ENCODE data around the gene NCKAP5.

Gene NCKAP5

DNA sequence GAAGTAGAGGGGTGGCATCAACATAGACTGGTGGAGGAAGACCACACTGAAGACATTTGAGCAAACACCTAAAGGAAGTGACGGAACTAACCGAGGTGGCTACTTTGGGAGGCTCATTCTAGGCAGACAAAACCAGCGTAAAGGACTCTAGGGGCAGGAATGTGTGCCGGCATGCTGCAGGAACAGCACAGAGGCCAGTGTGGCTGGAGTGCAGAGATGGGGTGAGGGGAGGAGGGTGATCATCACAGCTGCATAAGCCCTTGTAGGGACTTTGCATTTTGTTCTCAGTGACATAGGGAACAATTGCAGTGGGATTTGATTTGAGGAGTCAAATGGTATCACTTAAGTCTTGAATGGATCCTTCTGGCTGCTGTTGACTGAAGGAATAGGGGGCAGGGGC lies 253.5 kb downstream of the NCKAP5 start:
- 86% methylated on average over 3 of the region's 4 CpGs for WGBS (ENCODE audit: insufficient coverage)
- POLR2A ChIA-PET, result no interaction called here

DNA sequence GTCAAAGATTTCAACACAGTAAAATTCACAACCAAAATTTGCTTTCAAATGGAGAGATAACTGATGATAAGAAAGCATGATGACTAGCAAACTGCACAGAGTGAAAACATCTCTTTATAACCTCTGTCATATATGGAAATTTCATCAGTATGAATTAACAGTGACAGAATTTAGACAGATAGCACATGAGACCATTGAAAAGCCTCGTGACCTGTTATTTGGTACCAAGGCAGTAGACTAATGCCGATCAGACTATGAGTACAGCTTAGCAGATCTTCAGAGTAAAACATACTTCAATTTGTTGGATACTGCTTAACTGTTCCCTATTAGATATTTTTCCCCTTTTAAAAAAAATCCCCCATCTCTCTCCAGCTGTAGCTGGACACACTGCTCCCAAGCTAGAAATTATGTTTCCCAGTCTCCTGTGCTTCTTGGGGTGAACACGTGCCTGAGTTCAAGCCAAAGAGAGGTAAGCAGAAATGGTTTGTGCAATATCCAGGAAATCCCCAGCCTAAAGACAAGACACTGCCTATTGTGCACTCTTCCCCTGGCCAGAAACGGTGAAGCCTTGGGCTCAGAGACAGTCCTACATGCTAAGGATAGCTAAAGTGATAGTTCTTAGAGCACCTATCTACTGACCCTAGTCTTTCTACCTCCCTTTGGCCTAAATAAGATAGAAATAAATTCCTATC lies 256.1 kb downstream of the NCKAP5 start:
- CTCF ChIA-PET, result no interaction called here
- no peak for DNase-seq

More for the DNA sequence above, 253.5 kb downstream of the NCKAP5 start:
- Histone ChIP-seq H3K27ac (ENCODE audit: insufficient read depth in 1 of 2, low read depth in 1 of 2, low read length in 2 of 2, poor library complexity in 1 of 2, severe bottlenecking in 2 of 2) (no peak overlapping the region), H3K36me3 (ENCODE audit: control insufficient read depth in 4 of 4, insufficient read depth in 4 of 4, low read length in 3 of 4) (no peaks in the 10 kb centered on the region), H3K9me3 (ENCODE audit: control extremely low read depth in 1 of 5, control insufficient read depth in 4 of 5, insufficient read depth in 2 of 5, low read depth in 1 of 5, low read length in 4 of 5) (no peaks in the 10 kb centered on the region), H3K4me1 (ENCODE audit: control extremely low read depth in 1 of 4, control insufficient read depth in 4 of 4, insufficient read depth in 4 of 4, low read length in 3 of 4) (no peaks in the 10 kb centered on the region), H3K27me3 (replicated peaks in 2 of 5; ENCODE audit: control insufficient read depth in 4 of 5, insufficient read depth in 5 of 5, low read length in 4 of 5) (no peaks in the 10 kb centered on the region), H3K4me3 (ENCODE audit: control insufficient read depth in 1 of 7, extremely low read depth in 1 of 7, insufficient read depth in 4 of 7, low read depth in 2 of 7, low read length in 6 of 7) (no peak overlapping the region)
- CTCF ChIA-PET, result no interaction called here
- DNase-seq, result no peak

DNA sequence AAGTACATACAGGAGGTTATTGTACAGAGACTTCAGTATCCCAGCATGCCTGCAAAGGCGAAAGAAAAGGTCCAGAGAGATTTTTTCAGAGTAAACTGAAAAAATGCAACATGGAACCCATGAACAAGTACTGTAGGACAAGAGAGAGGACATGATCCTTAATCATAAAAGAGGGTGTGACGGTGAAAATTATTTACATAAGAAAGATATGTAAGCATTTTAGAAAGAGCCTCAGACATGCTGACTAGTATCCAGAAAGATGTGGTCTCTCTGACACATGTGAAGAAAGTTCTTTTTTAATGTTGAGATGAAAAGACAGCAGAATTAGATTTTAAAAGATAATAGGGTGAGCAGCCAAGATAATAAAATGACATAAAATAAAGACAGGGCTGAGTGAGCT lies 262.0 kb downstream of the NCKAP5 start:
- CTCF ChIA-PET, result no interaction called here
- Histone ChIP-seq H3K27ac (ENCODE audit: insufficient read depth in 1 of 2, low read depth in 1 of 2, low read length in 2 of 2, poor library complexity in 1 of 2, severe bottlenecking in 2 of 2) (no peak overlapping the region), H3K36me3 (ENCODE audit: control insufficient read depth in 4 of 4, insufficient read depth in 4 of 4, low read length in 3 of 4) (no peaks in the 10 kb centered on the region), H3K9me3 (ENCODE audit: control extremely low read depth in 1 of 5, control insufficient read depth in 4 of 5, insufficient read depth in 2 of 5, low read depth in 1 of 5, low read length in 4 of 5) (peaks cover 0 to 1% (median 0%) of the 10 kb centered on the region in 5 experiments), H3K27me3 (replicated peaks in 2 of 5; ENCODE audit: control insufficient read depth in 4 of 5, insufficient read depth in 5 of 5, low read length in 4 of 5) (no peaks in the 10 kb centered on the region), H3K4me3 (ENCODE audit: control insufficient read depth in 1 of 7, extremely low read depth in 1 of 7, insufficient read depth in 4 of 7, low read depth in 2 of 7, low read length in 6 of 7) (no peak overlapping the region), H3K4me1 (ENCODE audit: control extremely low read depth in 1 of 4, control insufficient read depth in 4 of 4, insufficient read depth in 4 of 4, low read length in 3 of 4) (no peaks in the 10 kb centered on the region)
- 94% methylated on average over 2 of the region's 2 CpGs for WGBS (ENCODE audit: insufficient coverage)
- POLR2A ChIA-PET, result no interaction called here
- no peak for DNase-seq

More for the DNA sequence above, 256.1 kb downstream of the NCKAP5 start:
- POLR2A ChIA-PET, result interaction anchor here (0.6 kb wide), 1 partner anchor 230 kb away, joined by 3 read pairs; no protein-coding TSS in a partner anchor
- no peaks in the 10 kb centered on the region for H3K27me3 ChIP-seq (replicated peaks in 2 of 5; ENCODE audit: control insufficient read depth in 4 of 5, insufficient read depth in 5 of 5, low read length in 4 of 5)
- no peaks in the 10 kb centered on the region for H3K4me1 ChIP-seq (ENCODE audit: control extremely low read depth in 1 of 4, control insufficient read depth in 4 of 4, insufficient read depth in 4 of 4, low read length in 3 of 4)
- H3K36me3 ChIP-seq (ENCODE audit: control insufficient read depth in 4 of 4, insufficient read depth in 4 of 4, low read length in 3 of 4), result no peaks in the 10 kb centered on the region
- WGBS (ENCODE audit: insufficient coverage), result 88% methylated on average over 3 of the region's 4 CpGs
- H3K9me3 ChIP-seq (ENCODE audit: control extremely low read depth in 1 of 5, control insufficient read depth in 4 of 5, insufficient read depth in 2 of 5, low read depth in 1 of 5, low read length in 4 of 5), result no peaks in the 10 kb centered on the region
- no peak overlapping the region for H3K4me3 ChIP-seq (ENCODE audit: control insufficient read depth in 1 of 7, extremely low read depth in 1 of 7, insufficient read depth in 4 of 7, low read depth in 2 of 7, low read length in 6 of 7)
- H3K27ac ChIP-seq (ENCODE audit: insufficient read depth in 1 of 2, low read depth in 1 of 2, low read length in 2 of 2, poor library complexity in 1 of 2, severe bottlenecking in 2 of 2), result no peak overlapping the region

DNA sequence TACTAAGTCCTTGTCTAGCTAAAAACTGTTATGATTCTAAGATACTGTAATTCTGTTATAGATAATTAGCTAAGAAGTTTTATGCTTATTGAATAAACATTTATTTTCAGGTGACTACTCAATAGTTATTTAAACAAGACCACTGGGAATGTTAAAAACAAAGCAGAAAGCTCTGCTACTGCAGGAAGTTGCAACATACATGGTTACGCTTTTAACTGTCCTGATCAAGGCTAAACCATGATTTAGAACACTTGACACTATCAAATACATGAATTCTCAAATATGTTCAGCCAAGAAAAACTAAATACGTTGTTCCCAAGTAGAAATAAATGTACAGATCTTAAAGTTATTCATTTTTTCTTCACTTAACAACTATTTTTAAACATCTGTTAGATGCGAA lies 263.9 kb downstream of the NCKAP5 start:
- Histone ChIP-seq H3K9me3 (ENCODE audit: control extremely low read depth in 1 of 5, control insufficient read depth in 4 of 5, insufficient read depth in 2 of 5, low read depth in 1 of 5, low read length in 4 of 5) (peaks cover 0 to 1% (median 0%) of the 10 kb centered on the region in 5 experiments), H3K4me3 (ENCODE audit: control insufficient read depth in 1 of 7, extremely low read depth in 1 of 7, insufficient read depth in 4 of 7, low read depth in 2 of 7, low read length in 6 of 7) (no peak overlapping the region), H3K27me3 (replicated peaks in 2 of 5; ENCODE audit: control insufficient read depth in 4 of 5, insufficient read depth in 5 of 5, low read length in 4 of 5) (no peaks in the 10 kb centered on the region), H3K36me3 (ENCODE audit: control insufficient read depth in 4 of 4, insufficient read depth in 4 of 4, low read length in 3 of 4) (no peaks in the 10 kb centered on the region), H3K27ac (ENCODE audit: insufficient read depth in 1 of 2, low read depth in 1 of 2, low read length in 2 of 2, poor library complexity in 1 of 2, severe bottlenecking in 2 of 2) (no peak overlapping the region), H3K4me1 (ENCODE audit: control extremely low read depth in 1 of 4, control insufficient read depth in 4 of 4, insufficient read depth in 4 of 4, low read length in 3 of 4) (no peaks in the 10 kb centered on the region)
- POLR2A ChIA-PET, result no interaction called here
- no peak for DNase-seq
- CTCF ChIA-PET, result no interaction called here
- WGBS (ENCODE audit: insufficient coverage), result 100% methylated on average over 2 of the region's 3 CpGs

DNA sequence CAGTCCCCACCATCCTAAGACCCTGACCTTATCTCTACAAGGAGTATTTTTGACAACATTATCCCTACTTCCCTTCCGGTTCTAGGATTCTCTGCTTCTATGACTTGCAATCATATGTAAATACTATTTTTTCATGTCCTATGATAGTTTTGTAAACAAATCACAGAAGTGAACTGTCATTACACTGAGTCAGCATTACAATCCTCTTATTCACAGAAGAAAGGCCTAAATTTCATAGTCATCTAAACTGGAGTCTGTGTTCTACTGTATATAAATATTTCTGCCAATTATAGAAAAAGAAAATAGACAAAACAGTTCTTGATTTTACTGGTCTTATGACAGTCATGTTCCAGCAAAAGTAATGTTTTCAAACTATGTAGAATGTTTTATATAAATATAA lies 265.1 kb downstream of the NCKAP5 start:
- no peak for DNase-seq
- no peak overlapping the region for H3K27ac ChIP-seq (ENCODE audit: insufficient read depth in 1 of 2, low read depth in 1 of 2, low read length in 2 of 2, poor library complexity in 1 of 2, severe bottlenecking in 2 of 2)
- POLR2A ChIA-PET, result no interaction called here
- peaks cover 0 to 1% (median 0%) of the 10 kb centered on the region in 5 experiments for H3K9me3 ChIP-seq (ENCODE audit: control extremely low read depth in 1 of 5, control insufficient read depth in 4 of 5, insufficient read depth in 2 of 5, low read depth in 1 of 5, low read length in 4 of 5)
- H3K4me1 ChIP-seq (ENCODE audit: control extremely low read depth in 1 of 4, control insufficient read depth in 4 of 4, insufficient read depth in 4 of 4, low read length in 3 of 4), result no peaks in the 10 kb centered on the region
- H3K4me3 ChIP-seq (ENCODE audit: control insufficient read depth in 1 of 7, extremely low read depth in 1 of 7, insufficient read depth in 4 of 7, low read depth in 2 of 7, low read length in 6 of 7), result no peak overlapping the region
- H3K36me3 ChIP-seq (ENCODE audit: control insufficient read depth in 4 of 4, insufficient read depth in 4 of 4, low read length in 3 of 4), result no peaks in the 10 kb centered on the region
- H3K27me3 ChIP-seq (replicated peaks in 2 of 5; ENCODE audit: control insufficient read depth in 4 of 5, insufficient read depth in 5 of 5, low read length in 4 of 5), result no peaks in the 10 kb centered on the region
- CTCF ChIA-PET, result no interaction called here
- WGBS (ENCODE audit: insufficient coverage), result no CpG with 5 or more reads among the region's 1 CpG

DNA sequence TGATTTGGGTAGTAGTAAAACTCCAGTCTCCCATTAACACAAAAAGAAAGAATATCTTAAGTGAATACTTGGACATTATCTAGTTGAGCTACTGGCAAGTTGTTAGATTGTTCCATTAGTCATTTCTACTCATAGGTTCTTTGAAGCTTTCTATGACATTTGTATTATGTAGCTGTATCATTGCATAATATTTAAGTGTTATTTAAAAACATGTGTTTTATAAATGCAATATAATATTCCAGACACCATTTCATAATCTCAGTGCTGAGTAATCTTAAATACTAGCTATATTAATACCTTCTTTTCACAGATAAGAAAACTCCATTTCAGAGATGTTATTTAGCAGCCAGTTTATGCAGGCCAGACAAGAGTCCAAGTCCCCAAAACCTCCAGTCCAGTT lies 271.9 kb downstream of the NCKAP5 start:
- Histone ChIP-seq H3K9me3 (ENCODE audit: control extremely low read depth in 1 of 5, control insufficient read depth in 4 of 5, insufficient read depth in 2 of 5, low read depth in 1 of 5, low read length in 4 of 5) (no peaks in the 10 kb centered on the region), H3K4me1 (ENCODE audit: control extremely low read depth in 1 of 4, control insufficient read depth in 4 of 4, insufficient read depth in 4 of 4, low read length in 3 of 4) (no peaks in the 10 kb centered on the region), H3K4me3 (ENCODE audit: control insufficient read depth in 1 of 7, extremely low read depth in 1 of 7, insufficient read depth in 4 of 7, low read depth in 2 of 7, low read length in 6 of 7) (no peak overlapping the region), H3K36me3 (ENCODE audit: control insufficient read depth in 4 of 4, insufficient read depth in 4 of 4, low read length in 3 of 4) (no peaks in the 10 kb centered on the region), H3K27ac (ENCODE audit: insufficient read depth in 1 of 2, low read depth in 1 of 2, low read length in 2 of 2, poor library complexity in 1 of 2, severe bottlenecking in 2 of 2) (no peak overlapping the region), H3K27me3 (replicated peaks in 2 of 5; ENCODE audit: control insufficient read depth in 4 of 5, insufficient read depth in 5 of 5, low read length in 4 of 5) (no peaks in the 10 kb centered on the region)
- DNase-seq, result no peak
- POLR2A ChIA-PET, result no interaction called here
- CTCF ChIA-PET, result no interaction called here

DNA sequence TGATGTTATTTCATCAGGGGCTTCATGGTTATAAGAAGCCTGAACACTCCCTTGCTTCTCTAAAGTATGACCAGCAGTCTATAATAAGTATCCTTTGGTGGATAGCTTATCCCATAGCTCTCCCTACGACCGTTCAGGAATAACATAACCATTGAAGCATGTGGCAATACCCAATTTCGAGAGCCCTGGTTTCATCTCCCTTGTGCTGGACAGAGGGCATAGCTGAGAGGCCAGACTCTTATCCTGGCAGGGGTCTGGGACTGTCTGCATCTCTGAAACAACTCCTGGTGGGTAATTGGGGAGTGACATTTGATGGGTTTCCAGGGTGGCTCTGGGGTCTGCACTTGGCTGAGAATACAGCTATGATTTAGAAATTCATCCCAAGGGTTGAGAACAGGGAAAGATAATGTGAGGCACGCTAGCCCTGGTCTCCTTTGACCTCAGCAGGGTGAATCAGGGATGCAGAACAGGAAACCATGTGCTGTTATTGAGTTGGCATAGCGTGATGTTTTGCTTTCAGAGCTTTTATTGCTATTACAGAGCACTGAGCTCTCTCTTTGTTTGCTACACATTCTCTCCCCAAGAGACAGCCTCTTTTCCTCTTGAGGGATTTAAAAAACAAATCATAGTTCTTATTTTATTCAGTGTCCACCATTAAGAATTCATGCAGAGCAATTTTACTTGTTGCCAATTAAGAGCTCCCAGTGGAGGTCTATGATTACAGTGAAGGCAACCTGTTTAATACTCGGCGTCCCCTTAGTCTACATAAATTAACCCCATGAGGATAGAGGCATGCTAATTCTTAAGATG lies 274.5 kb downstream of the NCKAP5 start:
- ChIA-PET CTCF (no interaction called here), POLR2A (no interaction called here)
- no peaks in the 10 kb centered on the region for H3K4me1 ChIP-seq (ENCODE audit: control extremely low read depth in 1 of 4, control insufficient read depth in 4 of 4, insufficient read depth in 4 of 4, low read length in 3 of 4)
- WGBS (ENCODE audit: insufficient coverage), result 79% methylated on average over 5 of the region's 7 CpGs
- H3K9me3 ChIP-seq (ENCODE audit: control extremely low read depth in 1 of 5, control insufficient read depth in 4 of 5, insufficient read depth in 2 of 5, low read depth in 1 of 5, low read length in 4 of 5), result no peaks in the 10 kb centered on the region
- no peak overlapping the region for H3K27ac ChIP-seq (ENCODE audit: insufficient read depth in 1 of 2, low read depth in 1 of 2, low read length in 2 of 2, poor library complexity in 1 of 2, severe bottlenecking in 2 of 2)
- no peaks in the 10 kb centered on the region for H3K27me3 ChIP-seq (replicated peaks in 2 of 5; ENCODE audit: control insufficient read depth in 4 of 5, insufficient read depth in 5 of 5, low read length in 4 of 5)
- H3K4me3 ChIP-seq (ENCODE audit: control insufficient read depth in 1 of 7, extremely low read depth in 1 of 7, insufficient read depth in 4 of 7, low read depth in 2 of 7, low read length in 6 of 7), result no peak overlapping the region
- no peaks in the 10 kb centered on the region for H3K36me3 ChIP-seq (ENCODE audit: control insufficient read depth in 4 of 4, insufficient read depth in 4 of 4, low read length in 3 of 4)
- DNase-seq, result no peak

Data from common myeloid progenitor, CD34-positive (primary cell).